GM23338 (cell line): ENCODE data around the gene C1orf52.

Experiments
- CREB1 ChIP-seq: fragments of 250-450 bp; sonication (Bioruptor Pico); IDR thresholded peaks from 2 replicates; pipeline ENCODE4 v1.5.0; 2020; ENCODE audit warnings: low read depth, mild to moderate bottlenecking, moderate library complexity
- EZH2 ChIP-seq: fragments of 200-600 bp; sonication (generic); IDR thresholded peaks from one replicate; pipeline ENCODE4 v1.8.0; 2017; ENCODE audit warnings: antibody characterized with exemption, mild to moderate bottlenecking, low read depth; ENCODE audit not compliant: unreplicated experiment
- EZH2phosphoT487 ChIP-seq: fragments of 200-600 bp; sonication (generic); IDR thresholded peaks from one replicate; pipeline ENCODE4 v1.8.1; 2018; ENCODE audit warnings: antibody characterized with exemption; ENCODE audit not compliant: unreplicated experiment
- POLR2AphosphoS5 ChIP-seq: IDR thresholded peaks from 2 replicates; pipeline ENCODE4 v1.6.1; 2016; ENCODE audit warnings: antibody characterized with exemption, low read depth
- STAT1 ChIP-seq: IDR thresholded peaks from one replicate; pipeline ENCODE4 v1.6.1; 2016; ENCODE audit warnings: antibody characterized with exemption; ENCODE audit not compliant: unreplicated experiment
- ZNF114 ChIP-seq: fragments of 250-450 bp; sonication (Bioruptor Pico); IDR thresholded peaks from 2 replicates; pipeline ENCODE4 v1.5.0; 2020; ENCODE audit warnings: mild to moderate bottlenecking, moderate library complexity
- TF ChIP-seq, protein P1 (sequence below), 2 experiments: fragments of 200-600 bp in 1 of 2; sonication (generic) in 1 of 2; conservative IDR thresholded peaks; 2 replicates each; pipeline versions ENCODE4 v1.5.1 to v1.6.1; 2016 to 2017; ENCODE audit warnings: antibody characterized with exemption in 2 of 2, low read depth in 2 of 2, mild to moderate bottlenecking in 2 of 2, moderate library complexity in 1 of 2
- TF ChIP-seq, protein P2 (sequence below): IDR thresholded peaks from one replicate; pipeline ENCODE4 v1.6.1; 2018; ENCODE audit warnings: antibody characterized with exemption; ENCODE audit not compliant: unreplicated experiment

DNA sequence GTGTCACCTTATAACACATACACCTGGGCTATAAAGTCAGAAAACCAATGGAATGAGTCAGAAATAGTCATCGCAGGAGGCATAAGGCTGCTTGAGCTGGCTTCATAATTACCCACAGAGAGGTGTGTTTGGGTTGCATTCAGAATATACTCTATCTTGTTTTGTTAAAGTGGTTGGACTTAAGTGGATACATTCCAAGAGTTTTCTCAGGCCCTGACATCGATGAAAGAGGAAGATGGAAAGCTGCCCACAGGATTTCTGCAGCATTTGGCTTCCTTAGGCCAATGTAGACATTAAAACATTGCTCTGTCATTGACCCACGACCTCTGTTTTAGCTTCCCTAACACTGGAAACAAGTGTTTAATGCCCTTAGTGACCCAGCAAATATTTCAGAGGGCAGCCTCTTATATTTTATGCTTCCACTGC lies 35.6 kb upstream of the C1orf52 start:
- TF ChIP-seq, protein P1, sequence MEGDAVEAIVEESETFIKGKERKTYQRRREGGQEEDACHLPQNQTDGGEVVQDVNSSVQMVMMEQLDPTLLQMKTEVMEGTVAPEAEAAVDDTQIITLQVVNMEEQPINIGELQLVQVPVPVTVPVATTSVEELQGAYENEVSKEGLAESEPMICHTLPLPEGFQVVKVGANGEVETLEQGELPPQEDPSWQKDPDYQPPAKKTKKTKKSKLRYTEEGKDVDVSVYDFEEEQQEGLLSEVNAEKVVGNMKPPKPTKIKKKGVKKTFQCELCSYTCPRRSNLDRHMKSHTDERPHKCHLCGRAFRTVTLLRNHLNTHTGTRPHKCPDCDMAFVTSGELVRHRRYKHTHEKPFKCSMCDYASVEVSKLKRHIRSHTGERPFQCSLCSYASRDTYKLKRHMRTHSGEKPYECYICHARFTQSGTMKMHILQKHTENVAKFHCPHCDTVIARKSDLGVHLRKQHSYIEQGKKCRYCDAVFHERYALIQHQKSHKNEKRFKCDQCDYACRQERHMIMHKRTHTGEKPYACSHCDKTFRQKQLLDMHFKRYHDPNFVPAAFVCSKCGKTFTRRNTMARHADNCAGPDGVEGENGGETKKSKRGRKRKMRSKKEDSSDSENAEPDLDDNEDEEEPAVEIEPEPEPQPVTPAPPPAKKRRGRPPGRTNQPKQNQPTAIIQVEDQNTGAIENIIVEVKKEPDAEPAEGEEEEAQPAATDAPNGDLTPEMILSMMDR (conservative IDR thresholded peaks at IDR 0.05; ENCODE audit: low read depth in 2 of 2) = no peak
- TF ChIP-seq POLR2AphosphoS5 = no peak
- TF ChIP-seq EZH2 = no peak
- TF ChIP-seq, protein P2, sequence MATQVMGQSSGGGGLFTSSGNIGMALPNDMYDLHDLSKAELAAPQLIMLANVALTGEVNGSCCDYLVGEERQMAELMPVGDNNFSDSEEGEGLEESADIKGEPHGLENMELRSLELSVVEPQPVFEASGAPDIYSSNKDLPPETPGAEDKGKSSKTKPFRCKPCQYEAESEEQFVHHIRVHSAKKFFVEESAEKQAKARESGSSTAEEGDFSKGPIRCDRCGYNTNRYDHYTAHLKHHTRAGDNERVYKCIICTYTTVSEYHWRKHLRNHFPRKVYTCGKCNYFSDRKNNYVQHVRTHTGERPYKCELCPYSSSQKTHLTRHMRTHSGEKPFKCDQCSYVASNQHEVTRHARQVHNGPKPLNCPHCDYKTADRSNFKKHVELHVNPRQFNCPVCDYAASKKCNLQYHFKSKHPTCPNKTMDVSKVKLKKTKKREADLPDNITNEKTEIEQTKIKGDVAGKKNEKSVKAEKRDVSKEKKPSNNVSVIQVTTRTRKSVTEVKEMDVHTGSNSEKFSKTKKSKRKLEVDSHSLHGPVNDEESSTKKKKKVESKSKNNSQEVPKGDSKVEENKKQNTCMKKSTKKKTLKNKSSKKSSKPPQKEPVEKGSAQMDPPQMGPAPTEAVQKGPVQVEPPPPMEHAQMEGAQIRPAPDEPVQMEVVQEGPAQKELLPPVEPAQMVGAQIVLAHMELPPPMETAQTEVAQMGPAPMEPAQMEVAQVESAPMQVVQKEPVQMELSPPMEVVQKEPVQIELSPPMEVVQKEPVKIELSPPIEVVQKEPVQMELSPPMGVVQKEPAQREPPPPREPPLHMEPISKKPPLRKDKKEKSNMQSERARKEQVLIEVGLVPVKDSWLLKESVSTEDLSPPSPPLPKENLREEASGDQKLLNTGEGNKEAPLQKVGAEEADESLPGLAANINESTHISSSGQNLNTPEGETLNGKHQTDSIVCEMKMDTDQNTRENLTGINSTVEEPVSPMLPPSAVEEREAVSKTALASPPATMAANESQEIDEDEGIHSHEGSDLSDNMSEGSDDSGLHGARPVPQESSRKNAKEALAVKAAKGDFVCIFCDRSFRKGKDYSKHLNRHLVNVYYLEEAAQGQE = no peak
- TF ChIP-seq CREB1 = no peak
- TF ChIP-seq STAT1 = no peak
- TF ChIP-seq EZH2phosphoT487 = no peak
- no peak for TF ChIP-seq ZNF114 (CRISPR knock-in tag)
